OCI-LY3 (cell line): ENCODE measurements around the gene MTERF1.

Experiments
- EZH2phosphoT487 ChIP-seq: fragments of 200-600 bp; shearing (Covaris generic); IDR thresholded peaks from 2 replicates; pipeline ENCODE4 v1.6.1; 2018; ENCODE audit warnings: antibody characterized with exemption, mixed run types, low read depth
- TF ChIP-seq, protein P1 (sequence below): fragments of 200-600, 300-600 bp; sonication (generic); IDR thresholded peaks from 2 replicates; pipeline ENCODE4 v1.5.1; 2014; ENCODE audit warnings: antibody characterized with exemption, low read length, low read depth

DNA sequence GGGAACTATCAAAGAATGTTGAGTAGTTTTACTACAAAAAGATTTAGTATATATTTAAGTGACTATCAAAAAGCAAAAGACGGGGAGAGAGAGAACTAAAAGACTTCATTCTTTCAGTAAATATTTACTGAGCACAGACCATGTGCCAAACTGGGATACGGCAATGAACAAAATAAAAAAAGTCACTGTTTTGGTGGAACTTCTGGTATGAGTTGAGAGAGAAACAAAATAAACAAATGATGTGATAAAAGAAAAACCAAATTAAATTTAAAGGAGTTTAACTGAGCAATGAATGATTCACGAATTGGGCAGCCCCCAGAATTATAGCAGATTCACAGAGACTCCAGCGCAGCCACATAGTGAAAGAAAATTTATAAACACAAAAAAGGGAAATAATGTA lies 42.4 kb upstream of the MTERF1 start:
- TF ChIP-seq, protein P1, sequence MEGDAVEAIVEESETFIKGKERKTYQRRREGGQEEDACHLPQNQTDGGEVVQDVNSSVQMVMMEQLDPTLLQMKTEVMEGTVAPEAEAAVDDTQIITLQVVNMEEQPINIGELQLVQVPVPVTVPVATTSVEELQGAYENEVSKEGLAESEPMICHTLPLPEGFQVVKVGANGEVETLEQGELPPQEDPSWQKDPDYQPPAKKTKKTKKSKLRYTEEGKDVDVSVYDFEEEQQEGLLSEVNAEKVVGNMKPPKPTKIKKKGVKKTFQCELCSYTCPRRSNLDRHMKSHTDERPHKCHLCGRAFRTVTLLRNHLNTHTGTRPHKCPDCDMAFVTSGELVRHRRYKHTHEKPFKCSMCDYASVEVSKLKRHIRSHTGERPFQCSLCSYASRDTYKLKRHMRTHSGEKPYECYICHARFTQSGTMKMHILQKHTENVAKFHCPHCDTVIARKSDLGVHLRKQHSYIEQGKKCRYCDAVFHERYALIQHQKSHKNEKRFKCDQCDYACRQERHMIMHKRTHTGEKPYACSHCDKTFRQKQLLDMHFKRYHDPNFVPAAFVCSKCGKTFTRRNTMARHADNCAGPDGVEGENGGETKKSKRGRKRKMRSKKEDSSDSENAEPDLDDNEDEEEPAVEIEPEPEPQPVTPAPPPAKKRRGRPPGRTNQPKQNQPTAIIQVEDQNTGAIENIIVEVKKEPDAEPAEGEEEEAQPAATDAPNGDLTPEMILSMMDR = no peak
- TF ChIP-seq EZH2phosphoT487 = no peak
